Stimulated activated CD8-positive, alpha-beta memory T cell treated with anti-CD3 and anti-CD28 coated beads, Interleukin-2, amount 100 ng/mL, for 48 hours (primary cell): ENCODE measurements around the gene USP12.
"Not testable (repeated sequence)": the region's sequence is repeated elsewhere in the genome, so short reads cannot be mapped to it uniquely, and the experiment has no call there.

ENCODE experiments used
- DNase-seq, 2 donors: peaks; one replicate each; pipeline ENCODE4 v3.0.0-alpha.2; 2020; ENCODE audit warnings: low read depth in 2 of 2

Gene USP12

DNA sequence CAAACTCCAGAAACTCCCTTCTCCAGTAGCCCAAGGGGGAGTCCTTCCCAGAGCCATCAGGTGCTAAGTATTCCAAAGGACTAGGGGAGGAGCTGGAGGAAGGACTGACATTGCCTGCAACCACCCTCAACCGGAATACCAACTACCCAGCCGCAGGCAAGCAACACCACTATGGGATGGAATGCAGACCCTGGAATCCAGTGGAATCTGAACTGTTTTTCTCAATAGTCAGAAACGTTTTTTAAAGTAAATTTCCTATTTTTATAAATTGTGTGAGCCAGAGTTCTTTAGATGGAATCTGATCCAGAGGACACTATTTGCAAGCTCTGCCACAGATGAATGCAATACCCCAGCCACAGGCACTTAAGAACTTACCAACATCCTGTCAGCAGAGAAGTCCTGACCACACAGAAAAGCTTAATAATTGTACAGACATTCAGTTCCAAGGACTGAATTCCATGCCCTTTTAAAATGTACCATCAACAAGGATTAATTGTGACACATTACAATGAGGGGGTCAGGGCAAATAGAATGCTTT lies 92.1 kb downstream of the USP12 start:
- DNase-seq, result no peak

DNA sequence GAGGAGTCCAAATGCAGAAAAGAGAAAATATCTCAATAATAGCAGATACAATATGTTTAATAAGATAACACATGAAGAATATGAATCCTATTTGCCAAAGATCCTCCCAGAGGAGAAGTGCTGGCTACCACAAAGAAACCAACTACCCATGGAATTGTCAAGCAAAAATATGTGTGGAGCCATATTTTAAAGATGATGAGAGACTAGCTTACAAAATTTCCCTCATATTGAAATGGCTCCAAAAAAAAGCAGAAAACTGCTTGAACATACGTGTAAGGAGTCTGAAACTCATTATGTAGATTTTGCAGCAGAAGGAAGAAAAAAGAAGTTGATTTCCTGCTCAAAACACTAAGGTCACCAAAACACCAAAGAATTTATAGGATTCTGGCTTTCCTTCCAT lies 94.2 kb downstream of the USP12 start:
- DNase-seq, result no peak

DNA sequence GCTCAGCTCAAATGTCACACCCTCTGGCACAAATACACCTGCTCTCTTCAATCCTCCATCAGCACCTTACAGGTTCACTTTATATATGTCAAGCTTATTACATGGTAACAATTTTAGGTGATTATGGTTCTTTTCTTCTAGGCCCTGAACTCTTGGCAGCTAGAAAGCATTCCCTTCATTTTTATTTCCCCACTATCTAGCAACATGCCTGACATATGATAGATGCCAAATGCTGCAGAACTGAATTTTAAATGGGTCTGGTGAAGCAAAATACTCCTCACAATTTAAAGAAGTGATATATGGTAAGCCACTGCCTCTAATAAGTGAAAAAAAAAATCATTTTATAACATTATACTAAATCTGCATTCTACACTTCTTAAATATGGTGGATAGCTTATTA lies 95.2 kb downstream of the USP12 start:
- DNase-seq, result no peak

DNA sequence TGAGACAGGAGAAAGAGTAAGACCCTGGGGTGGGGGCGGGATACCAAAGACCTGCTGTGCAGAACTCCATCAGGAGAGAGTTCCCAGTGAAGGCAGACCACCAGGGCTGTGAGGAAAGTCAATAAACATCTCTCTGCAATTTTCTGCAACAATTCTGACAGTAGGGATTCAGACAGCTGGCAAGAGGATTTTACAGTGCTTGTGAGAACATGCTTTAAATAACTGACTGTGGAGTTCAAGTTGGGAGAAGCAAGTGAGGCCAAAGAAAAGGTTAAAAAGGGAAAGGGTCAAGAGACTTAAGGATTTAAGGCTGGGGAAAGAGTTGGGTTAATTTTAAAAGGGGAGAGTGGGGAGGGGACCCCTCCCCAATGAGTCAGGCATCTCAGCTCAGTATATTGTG lies 98.4 kb downstream of the USP12 start:
- no peak for DNase-seq

DNA sequence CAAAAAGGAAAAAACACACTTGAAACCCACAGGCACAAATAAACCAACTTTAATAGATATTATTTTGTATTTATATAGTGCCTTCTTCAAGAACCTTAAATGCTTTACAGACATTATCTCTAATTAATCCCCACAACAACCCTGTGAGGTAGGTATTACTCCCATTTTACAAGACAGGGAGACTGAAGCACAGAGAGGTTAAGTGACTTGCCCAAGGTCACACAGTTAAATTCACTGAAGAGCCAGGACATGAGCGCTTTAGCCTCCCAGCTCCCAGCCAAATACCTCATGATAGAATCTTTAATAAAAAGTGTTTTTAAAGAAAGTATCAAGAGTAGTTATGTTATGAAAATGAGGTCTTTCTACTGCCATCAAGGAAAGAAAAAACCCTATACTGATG lies 105.5 kb downstream of the USP12 start:
- not testable (repeated sequence) for DNase-seq

DNA sequence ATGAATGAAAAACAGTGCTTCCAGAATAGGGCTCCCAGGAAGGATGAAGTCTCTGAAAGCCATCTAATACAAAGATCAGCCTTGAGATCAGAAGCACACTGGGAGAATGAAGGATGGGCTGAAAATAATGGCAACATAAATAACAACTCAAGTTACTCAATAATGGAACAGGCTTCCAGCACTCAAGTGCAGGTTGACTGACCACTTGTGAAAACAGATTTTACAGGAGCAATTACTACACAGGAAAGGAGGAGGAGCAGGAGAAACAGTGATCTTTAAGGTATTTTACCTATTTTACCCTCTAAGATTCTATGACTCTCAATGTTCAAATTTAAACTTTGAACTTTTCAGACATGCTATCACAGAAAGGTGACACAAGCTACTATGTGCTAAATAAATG lies 106.0 kb downstream of the USP12 start:
- DNase-seq, result no peak

DNA sequence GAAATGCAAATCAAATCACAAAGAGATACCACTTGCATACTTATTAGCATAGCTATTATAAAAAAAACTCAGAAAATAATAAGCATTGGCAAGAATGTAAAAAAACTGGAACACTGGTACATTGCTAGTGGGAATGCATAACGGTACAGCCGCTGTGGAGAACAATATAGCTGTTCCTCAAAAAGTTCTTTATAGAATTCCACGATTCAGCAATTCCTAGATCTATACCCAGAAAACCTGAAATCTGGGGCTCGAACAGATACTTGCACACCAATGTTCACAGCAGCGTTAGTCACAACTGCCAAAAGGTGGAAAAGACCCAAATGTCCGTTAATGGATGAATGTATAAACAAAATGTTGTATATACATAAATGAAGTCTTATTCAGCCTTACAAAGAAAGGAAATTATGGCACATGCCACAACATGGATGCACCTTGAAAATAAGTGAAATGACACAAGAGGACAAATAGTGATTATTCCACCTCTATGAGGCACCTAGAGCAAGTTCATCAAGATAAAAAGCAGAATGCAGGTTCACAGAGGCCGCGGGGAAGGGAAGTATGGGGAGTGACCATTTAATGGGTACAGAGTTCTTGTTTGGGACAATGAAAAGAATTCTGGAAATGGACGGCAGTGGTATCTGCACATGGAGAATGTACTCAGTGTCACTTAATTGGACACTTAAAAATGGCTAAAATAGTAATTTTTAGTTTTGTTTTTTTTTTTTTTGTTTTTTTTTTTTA lies 107.2 kb downstream of the USP12 start:
- no peak for DNase-seq

DNA sequence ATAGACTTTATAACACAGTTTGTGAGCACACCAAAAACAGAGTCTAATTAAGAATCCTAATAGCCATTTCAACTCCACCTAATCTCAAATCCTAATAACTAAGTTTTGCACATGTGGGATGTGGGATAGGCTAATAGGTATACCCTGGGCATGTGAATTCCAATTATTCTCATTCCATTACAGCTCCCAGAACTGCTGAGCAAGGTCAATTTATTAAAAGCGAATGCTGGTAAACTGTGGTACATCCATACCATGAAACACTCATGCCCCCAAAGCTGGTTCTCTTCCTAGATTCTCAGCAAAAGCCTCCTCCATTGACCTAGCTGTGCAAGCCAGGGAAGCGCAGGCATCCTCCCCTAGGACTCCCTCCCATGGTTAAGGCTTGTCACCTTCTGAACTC lies 113.8 kb downstream of the USP12 start:
- DNase-seq, result no peak

DNA sequence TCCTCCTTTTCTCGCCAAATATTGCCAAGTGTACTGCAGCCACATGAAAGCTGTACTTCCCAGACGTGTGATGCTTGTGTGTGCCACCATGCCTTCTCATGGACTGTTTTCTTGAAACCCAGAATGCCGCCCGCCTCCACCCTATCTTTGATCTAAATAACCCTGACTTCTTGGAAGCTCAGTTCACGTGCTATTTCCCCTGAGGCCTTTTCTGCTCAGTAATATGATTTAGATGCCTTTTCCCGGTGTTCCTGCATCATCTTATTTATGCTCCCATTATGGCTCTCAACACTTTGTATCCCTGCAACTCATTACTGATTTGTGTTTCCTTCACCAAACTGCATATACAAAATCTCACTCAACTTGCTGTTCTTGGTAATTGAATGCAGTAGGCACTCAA lies 116.1 kb downstream of the USP12 start:
- no peak for DNase-seq

DNA sequence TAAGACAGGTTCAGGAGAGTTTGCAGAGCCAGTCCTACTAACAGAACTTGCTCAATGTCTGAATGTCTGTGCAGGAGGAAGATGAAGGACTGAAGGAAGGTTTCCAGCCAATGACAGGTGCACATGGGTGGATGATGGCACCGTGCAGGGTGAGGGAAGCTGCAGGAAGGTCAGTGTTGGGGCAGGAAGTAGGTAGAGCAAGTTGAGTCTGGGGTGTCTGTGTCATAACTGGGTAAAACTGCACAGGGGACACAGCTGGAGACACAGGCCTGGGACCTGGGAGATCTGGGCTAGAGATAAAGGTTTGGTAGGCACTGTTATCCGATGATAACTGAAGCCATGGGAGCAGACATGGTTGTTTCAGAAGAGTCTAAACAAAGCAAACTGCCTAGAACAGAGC lies 116.9 kb downstream of the USP12 start:
- DNase-seq, result no peak

DNA sequence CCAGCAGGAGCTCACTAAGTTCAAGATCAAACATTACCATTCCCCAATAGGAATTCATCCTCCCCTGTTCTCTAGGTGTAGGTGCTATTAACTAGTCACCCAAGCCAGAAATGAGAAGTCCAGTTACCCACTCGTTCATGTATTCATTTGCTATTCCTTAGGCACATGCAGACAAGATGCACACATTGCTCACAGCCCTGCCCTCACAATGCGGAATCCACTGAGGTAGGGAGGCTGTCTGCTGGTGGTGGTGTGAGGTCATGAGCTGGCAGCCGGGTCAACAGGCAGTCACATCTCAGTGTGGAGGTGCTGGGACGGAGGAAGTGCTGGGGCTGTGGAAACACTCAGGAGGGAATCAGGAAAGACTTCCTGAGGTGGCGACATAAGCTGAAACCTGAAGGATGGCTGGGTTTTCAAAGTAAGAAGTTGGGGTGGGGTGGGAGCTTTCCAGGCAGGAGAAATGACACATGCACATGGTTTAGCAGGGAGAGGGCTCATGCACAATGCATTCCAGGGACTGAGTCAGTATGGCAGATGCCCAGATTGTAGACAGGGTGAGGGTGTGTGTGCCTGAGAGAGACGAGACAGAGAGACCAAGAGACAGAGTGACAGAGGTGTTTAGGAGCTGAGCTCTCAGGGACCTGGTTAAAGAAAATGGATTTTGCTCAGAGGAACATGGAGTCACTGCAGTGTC lies 117.6 kb downstream of the USP12 start:
- no peak for DNase-seq

DNA sequence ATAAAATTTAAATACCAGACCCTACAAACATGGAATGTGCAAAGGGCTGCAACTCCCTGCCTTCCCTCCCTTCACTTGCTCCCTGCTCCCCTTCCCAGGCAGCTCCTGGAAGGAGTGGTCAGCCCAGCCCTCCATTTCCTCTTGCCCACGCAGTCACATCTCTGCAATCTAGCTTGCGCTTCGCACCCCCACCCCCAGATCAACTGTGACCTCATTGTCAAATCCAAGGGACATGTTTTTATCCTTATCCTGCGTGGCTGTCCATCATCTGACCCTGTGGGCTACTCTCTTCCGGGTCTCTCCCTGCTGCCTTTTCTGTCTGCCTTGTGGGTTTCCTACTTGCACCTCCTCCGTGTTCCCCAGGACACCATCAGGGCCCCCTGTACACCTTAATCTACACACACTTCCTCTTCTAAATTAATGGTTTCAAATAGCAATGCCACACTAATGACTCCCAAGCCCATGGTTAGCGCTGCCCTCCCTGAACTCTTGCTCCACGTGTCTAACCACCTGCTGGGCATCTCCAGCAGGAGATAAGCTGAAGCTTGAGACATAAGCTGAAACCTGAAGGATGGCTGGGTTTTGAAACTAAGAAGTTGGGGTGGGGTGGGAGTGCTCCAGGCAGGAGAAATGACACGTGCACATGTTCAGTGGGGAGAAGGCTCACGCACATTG lies 118.3 kb downstream of the USP12 start:
- DNase-seq, result no peak

DNA sequence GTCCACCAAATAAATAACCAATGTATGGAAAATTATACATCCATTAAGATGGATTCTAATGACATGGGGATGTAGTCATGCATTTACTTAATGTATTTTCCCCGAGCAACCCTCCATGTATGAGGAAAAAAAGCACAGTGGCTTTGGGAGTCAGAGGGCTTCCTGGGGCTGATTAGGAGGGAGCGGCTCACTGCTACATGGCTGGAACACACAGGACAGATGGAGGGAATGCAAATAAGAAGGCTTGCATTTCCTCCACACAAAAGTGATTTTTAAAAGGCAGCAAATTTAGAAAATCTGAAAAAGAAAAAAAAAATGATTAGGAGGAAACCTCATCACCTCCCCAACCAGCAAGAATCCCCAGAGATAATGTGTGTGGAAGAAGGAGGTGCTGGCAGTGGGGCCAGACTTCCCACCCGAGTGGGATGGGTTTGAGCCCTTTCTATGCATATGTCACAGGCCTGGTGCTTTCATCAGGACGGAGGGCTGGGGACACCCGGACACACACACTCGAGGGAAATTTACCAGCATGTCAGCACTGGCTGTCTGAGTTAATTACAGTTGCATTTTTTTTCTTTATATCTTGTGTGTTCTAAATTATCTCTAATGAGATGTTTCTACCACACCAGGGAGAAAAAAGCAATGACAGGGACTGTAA lies 118.9 kb downstream of the USP12 start:
- DNase-seq, result no peak

DNA sequence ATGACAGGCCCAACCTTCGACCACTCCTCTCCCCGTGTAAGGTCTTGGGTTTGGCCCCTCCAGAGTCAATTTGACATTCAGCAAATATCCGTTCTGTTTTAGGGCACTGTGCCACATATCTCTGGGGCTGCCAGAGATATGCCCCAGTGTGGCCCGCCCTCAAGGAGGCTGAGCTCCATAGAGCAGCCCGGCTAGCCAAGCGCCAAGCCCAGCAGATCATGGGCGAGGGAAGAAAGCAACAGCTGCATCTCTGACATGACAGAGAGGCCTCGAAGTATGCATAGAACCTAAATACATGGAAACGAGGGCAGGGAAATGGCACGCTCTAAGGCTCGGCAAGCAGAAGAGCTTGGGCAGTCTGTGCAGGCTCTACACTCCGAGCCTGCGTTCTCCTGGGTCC lies 124.5 kb downstream of the USP12 start:
- DNase-seq, result no peak

DNA sequence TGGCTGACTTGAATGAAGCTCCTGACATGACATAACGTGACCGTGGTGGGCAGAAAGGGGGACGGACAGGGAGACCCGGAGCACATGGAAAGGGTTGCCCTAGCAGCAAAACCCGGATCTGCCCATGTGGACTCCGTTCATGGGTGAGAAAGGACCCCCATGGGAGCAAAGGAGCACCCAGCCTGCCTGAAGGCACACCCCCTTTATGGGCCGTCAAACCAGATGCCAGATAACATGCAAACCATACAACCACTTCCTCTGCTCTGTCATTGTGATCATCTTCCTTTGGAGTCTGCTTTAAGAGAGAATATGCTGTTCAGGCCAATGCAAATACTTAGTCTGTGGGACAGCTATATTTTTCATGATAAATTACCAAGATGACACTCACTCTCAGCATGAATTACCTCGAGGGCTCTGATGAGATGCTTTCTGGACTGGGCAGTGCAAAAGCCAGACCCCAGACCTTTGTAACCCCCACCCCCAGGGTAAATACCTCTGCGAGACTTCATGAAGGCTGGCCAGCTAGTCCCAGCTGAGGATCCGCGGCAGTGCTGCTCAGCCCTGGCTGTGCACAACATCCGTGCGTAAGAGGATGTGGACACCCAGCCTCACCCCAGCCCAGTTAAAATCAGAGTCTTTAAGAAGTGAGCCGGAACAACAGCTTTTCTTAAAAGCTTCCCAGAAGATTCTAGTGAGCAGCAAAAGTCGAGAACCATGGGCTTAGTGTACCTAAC lies 126.6 kb downstream of the USP12 start:
- DNase-seq, result no peak

DNA sequence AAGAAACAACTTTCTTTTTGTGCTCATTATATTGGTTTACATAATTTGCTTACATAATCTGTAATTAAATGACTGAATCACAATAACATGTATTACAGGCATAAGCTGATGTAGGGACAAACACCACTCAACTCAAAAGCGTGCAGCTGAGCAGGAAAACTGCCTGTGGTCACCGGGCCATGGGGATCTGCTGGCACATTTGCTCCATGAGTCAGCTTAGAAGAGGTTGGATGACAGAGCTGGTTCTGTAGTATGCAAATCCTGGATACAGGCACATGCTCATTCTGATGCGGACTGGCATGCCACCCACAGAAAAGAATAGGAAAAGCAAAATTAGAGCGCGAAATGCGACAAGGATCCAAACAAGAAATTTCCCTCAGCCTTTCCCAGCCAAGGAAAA lies 128.6 kb downstream of the USP12 start:
- no peak for DNase-seq

DNA sequence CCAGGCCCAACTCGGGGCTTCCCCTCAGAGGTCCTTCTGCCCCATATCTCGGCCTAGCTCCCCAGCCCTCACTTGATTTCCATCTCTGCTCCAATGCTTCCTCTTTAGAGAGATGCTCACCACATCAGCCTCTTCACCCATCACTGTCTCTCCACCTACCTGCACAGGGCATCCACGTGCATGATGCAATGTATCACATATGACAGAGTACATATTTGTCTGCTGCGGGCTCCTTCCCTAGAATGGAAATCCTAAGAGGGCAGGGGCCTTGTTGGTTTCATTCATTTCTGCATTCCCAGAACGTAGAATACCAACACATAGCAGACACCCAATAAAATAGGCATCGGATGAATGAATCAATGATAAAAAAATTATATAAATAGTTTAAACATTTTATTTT lies 130.3 kb downstream of the USP12 start:
- DNase-seq, result no peak

DNA sequence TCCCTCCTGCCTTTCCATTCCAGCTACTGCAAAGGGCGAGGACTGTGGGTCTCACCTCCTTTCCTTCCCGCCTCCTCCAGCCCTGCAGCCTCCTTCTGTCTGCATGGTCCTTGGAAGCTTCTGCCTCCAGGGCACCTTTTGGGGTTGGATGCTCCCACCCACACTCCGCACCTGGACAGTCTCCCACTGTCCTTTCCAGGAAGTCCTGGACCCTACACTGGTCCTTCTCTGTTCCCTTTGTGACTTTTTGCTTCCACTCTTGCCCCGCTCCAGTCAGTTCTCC lies 130.8 kb downstream of the USP12 start:
- DNase-seq, result no peak

DNA sequence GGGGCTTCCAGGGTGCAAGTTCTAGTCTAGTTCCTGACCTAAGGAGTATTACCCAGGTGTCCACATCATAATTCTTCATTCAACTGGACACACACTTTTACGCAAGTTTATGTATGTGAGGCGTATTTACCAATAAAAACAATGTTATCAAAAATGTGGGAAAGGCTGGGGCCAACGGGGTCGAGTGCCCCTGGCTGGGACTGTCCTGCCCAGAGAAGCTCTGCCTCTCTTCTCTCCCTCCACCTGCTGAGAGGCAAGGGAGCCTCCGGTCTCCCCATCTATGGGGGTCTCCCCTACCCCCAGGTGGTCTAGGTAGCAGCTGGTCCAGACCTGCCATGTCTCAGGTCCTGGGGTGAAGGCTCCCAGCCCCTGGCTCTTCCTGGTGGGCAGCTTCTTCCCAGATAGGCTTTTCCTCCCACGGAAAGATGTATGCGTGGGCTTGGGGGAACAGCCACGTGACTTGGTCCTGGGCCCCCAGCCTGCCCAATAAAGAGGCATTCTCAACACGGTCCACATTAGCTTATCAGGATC lies 132.4 kb downstream of the USP12 start:
- DNase-seq, result no peak

DNA sequence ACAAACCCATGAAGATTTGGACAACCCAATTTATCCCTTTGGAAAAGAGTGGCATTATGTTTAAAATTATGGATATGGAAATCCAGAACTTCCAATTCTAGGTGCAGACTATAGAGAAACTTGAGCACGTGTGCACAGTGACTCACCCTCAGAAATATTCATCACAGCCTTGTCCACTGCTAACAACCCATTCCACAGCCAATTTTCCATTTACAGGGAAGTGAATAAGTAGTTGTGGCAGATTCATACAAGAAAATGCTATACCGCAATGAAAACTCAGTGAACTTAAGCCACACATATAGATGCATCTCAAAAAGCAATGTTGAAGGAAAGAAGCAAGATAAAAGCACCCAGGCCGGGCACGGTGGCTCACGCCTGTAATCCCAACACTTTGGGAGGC lies 133.3 kb downstream of the USP12 start:
- DNase-seq, result no peak

DNA sequence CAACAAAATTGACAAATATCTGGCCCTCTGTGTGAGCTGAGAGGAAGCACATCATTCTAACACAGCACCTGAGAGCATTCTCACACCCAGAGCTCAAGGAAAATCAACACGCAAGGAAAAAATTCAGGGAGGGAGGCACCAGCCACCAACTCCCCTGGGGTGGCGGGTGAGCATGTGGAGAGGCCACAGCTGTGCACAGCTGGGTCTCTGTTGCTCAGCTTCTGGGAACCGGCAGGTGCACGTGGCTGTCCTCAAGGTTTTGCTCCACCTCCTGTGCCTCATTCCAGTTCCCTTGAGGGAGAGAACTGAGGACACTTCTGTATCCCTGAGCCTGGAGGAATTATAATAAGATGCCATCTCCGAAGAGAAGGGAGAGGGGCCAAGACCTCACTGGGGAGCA lies 134.0 kb downstream of the USP12 start:
- DNase-seq, result no peak

DNA sequence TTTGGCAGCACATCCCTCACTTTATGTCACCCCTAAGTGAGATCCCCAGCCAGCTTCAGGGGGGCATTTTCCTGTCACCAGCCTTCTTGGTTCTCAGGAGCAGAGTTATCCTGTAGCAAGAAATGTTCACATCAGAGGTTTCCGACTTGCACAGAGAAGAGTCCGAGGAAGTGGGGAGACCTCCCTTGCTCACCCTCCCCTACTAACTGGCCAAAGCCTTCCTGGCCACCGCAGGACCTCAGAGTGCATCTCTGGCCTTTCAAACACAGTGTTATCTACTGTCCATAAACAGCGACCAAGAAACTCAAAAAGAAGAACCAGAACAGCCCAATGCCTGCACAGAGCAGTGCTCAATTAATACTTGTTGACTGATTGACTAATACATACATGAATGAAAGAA lies 134.4 kb downstream of the USP12 start:
- DNase-seq, result no peak
